Activated naive CD4-positive, alpha-beta T cell treated with anti-CD3 and anti-CD28 coated beads, Interleukin-2, amount 50 U/mL, for 24 hours (primary cell): ENCODE measurements around the gene TRIM62.

Experiments used
- H3K27ac Mint-ChIP-seq: one replicate; pipeline ENCODE4 v1.8.0; 2021; ENCODE audit warnings: mild to moderate bottlenecking, mixed read lengths
- H3K27me3 Mint-ChIP-seq: one replicate; pipeline ENCODE4 v1.8.0; 2021; ENCODE audit warnings: mixed read lengths
- H3K36me3 Mint-ChIP-seq: one replicate; pipeline ENCODE4 v1.8.0; 2021; ENCODE audit warnings: mixed read lengths
- H3K4me1 Mint-ChIP-seq: one replicate; pipeline ENCODE4 v1.8.0; 2021; ENCODE audit warnings: mixed read lengths
- H3K4me3 Mint-ChIP-seq: one replicate; pipeline ENCODE4 v1.8.0; 2021; ENCODE audit warnings: mild to moderate bottlenecking, mixed read lengths
- H3K9me3 Mint-ChIP-seq: one replicate; pipeline ENCODE4 v1.8.0; 2021; ENCODE audit warnings: mixed read lengths

Gene TRIM62

GRCh38 chr1:33186936-33187335, 5.1 kb upstream of the TRIM62 start:
- Mint-ChIP-seq H3K9me3 (no peaks in the 10 kb centered on the region), H3K4me3 (no peak overlapping the region), H3K27ac (no peak overlapping the region), H3K36me3 (no peaks in the 10 kb centered on the region), H3K4me1 (peaks cover 20% of the 10 kb centered on the region), H3K27me3 (peaks cover 2% of the 10 kb centered on the region)

GRCh38 chr1:33185541-33185940, 3.7 kb upstream of the TRIM62 start:
- Mint-ChIP-seq H3K36me3 (no peaks in the 10 kb centered on the region), H3K27ac (no peak overlapping the region), H3K4me1 (peaks cover 16% of the 10 kb centered on the region), H3K4me3 (no peak overlapping the region), H3K27me3 (peaks cover 2% of the 10 kb centered on the region), H3K9me3 (no peaks in the 10 kb centered on the region)

DNA sequence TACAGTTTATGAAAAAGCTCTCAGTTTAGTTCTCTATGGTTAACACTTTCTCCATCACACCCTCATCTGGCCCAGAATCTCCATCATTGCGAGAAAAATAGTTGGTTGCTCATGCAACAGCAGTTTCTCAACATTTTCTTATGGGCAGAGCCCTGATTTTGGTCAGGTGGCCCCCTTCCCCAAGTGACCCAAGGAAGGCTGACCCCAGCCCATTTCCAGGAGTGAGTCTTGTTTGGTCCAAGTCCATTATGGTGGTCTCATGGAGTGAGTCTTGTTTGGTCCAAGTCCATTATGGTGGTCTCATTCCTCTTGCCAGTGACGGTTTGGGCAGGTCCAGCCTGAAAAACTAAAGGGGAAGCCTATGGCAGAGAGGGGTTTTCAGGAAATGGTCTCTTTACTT, 1.5 kb upstream of the TRIM62 start:
- Mint-ChIP-seq H3K4me3 (peak overlapping the region; percentile 16), H3K9me3 (no peaks in the 10 kb centered on the region), H3K36me3 (no peaks in the 10 kb centered on the region), H3K27ac (no peak overlapping the region), H3K27me3 (peaks cover 2% of the 10 kb centered on the region), H3K4me1 (peaks cover 33% of the 10 kb centered on the region)

GRCh38 chr1:33182896-33183295, 1.1 kb upstream of the TRIM62 start:
- no peak overlapping the region for H3K27ac Mint-ChIP-seq
- H3K36me3 Mint-ChIP-seq: no peaks in the 10 kb centered on the region
- H3K9me3 Mint-ChIP-seq: no peaks in the 10 kb centered on the region
- H3K4me3 Mint-ChIP-seq: peak overlapping the region; percentile 91
- H3K4me1 Mint-ChIP-seq: peaks cover 34% of the 10 kb centered on the region
- H3K27me3 Mint-ChIP-seq: peaks cover 2% of the 10 kb centered on the region

- H3K4me1 Mint-ChIP-seq: peaks cover 34% of the 10 kb centered on the region
- H3K9me3 Mint-ChIP-seq: no peaks in the 10 kb centered on the region
- H3K4me3 Mint-ChIP-seq: peak overlapping the region; percentile 91
- H3K27ac Mint-ChIP-seq: no peak overlapping the region
- H3K36me3 Mint-ChIP-seq: no peaks in the 10 kb centered on the region
- H3K27me3 Mint-ChIP-seq: peaks cover 2% of the 10 kb centered on the region
These were observed 578 bp upstream of the TRIM62 start for GRCh38 chr1:33182401-33182841.

GRCh38 chr1:33180911-33181890, 642 bp downstream of the TRIM62 start:
- H3K36me3 Mint-ChIP-seq: peaks cover under 1% of the 10 kb centered on the region
- peaks cover 34% of the 10 kb centered on the region for H3K4me1 Mint-ChIP-seq
- no peaks in the 10 kb centered on the region for H3K9me3 Mint-ChIP-seq
- no peak overlapping the region for H3K27ac Mint-ChIP-seq
- peaks cover 2% of the 10 kb centered on the region for H3K27me3 Mint-ChIP-seq
- peak overlapping the region; percentile 91 for H3K4me3 Mint-ChIP-seq

DNA sequence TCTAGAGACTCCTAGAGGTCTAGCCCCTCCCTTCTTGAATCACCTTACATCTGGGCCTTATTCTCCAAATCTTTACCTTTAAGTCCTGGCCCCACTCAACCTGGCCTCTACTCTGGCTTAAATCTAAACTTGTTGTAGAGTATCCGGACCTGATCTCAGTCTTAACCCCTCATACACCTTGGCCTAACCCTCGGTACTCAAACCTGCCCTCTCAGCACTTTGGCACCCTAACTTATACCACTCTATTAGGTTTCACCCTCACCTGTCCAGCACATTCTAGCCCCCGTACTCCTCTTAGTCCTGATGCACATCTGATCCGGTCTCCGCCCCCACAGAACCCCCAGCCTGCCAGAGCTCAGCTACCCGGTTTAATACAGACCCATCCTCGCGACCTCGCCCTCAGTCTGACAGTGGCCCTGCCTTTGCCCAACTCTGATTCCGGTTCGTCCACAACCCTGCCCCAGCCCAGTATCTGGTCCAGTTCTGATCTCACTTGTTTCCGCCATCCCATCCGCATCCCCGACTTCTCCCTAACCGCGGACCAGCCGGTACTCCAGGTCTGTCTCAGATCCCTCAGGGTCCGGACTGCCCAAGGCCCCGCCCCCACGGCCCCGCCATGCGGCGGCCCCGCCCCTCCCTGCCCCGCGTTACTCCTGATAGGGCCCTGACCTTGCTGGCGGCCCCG, 1.5 kb downstream of the TRIM62 start:
- H3K4me1 Mint-ChIP-seq: peaks cover 34% of the 10 kb centered on the region
- no peaks in the 10 kb centered on the region for H3K9me3 Mint-ChIP-seq
- H3K36me3 Mint-ChIP-seq: peaks cover 2% of the 10 kb centered on the region
- H3K27me3 Mint-ChIP-seq: peaks cover under 1% of the 10 kb centered on the region
- peak overlapping the region; percentile 91 for H3K4me3 Mint-ChIP-seq
- no peak overlapping the region for H3K27ac Mint-ChIP-seq

DNA sequence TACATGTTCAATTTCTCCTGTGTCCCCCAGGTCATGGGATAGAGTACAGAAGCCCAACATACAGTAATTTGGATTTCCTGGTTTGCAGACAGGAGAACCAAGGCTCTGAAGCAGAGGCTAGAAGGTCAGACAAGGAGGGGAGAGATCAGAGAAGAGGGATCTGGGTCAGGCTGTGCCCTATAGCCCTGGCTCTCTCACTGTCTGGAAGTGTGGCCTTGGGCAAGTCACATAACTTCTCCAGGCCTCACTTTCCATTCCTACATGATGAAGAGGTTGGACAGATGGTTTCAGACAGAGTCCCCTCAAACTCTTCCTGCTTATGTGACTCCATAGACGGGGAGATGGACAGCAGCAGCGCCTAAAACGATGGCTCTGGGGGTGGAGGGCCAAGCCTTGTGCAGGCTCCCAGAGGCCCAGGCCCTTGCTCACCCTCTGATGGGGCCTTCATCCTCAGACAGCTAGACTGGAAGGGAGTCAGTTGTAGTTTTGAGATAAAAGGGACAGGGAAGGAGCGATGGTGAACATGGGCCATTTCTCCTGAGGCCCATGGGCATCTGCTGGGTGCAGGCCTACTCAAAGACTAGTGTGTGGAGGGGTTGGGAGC, 2.9 kb downstream of the TRIM62 start:
- H3K9me3 Mint-ChIP-seq: no peaks in the 10 kb centered on the region

GRCh38 chr1:33177996-33178540, 3.8 kb downstream of the TRIM62 start:
- no peak overlapping the region for H3K4me3 Mint-ChIP-seq
- H3K27ac Mint-ChIP-seq: no peak overlapping the region
- peaks cover 39% of the 10 kb centered on the region for H3K4me1 Mint-ChIP-seq
- no peaks in the 10 kb centered on the region for H3K27me3 Mint-ChIP-seq
- H3K36me3 Mint-ChIP-seq: peaks cover 2% of the 10 kb centered on the region
- H3K9me3 Mint-ChIP-seq: no peaks in the 10 kb centered on the region

More for the DNA sequence above, 2.9 kb downstream of the TRIM62 start:
- Mint-ChIP-seq H3K27ac (no peak overlapping the region), H3K4me3 (no peak overlapping the region), H3K36me3 (peaks cover 2% of the 10 kb centered on the region), H3K27me3 (no peaks in the 10 kb centered on the region), H3K4me1 (peaks cover 34% of the 10 kb centered on the region)

GRCh38 chr1:33176887-33177286, 5.0 kb downstream of the TRIM62 start:
- H3K4me3 Mint-ChIP-seq: no peak overlapping the region
- no peaks in the 10 kb centered on the region for H3K27me3 Mint-ChIP-seq
- H3K27ac Mint-ChIP-seq: no peak overlapping the region
- peaks cover 2% of the 10 kb centered on the region for H3K36me3 Mint-ChIP-seq
- H3K9me3 Mint-ChIP-seq: no peaks in the 10 kb centered on the region
- peaks cover 38% of the 10 kb centered on the region for H3K4me1 Mint-ChIP-seq

DNA sequence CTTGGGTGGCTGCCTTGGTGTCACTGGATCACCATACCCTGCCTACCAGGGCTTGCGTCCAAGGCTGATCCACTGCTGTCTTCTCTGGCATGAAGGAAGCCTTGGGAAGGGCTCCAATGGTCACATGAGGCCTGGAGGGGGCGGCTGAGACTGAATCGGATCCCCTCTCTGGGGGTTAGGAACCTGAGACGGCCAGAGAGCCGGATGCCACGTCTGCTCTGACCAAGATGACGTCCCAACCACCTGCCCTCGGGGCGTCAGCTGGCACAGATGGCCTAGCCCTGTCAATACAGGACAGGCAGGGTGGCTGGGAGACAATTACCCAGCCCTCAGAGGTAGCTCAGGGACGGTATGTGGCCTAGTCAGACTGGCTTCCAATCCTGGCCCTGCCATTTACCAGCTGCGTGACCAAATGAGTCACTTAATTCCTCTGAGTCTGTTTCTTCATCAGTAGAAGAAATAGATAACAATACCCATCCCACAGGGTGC, 5.4 kb downstream of the TRIM62 start:
- H3K36me3 Mint-ChIP-seq: peaks cover 3% of the 10 kb centered on the region
- H3K27me3 Mint-ChIP-seq: no peaks in the 10 kb centered on the region
- H3K4me3 Mint-ChIP-seq: no peak overlapping the region
- H3K9me3 Mint-ChIP-seq: no peaks in the 10 kb centered on the region
- H3K27ac Mint-ChIP-seq: no peak overlapping the region
- peaks cover 38% of the 10 kb centered on the region for H3K4me1 Mint-ChIP-seq

- Mint-ChIP-seq H3K27ac (no peak overlapping the region), H3K4me3 (no peak overlapping the region), H3K36me3 (peaks cover 4% of the 10 kb centered on the region), H3K4me1 (peaks cover 36% of the 10 kb centered on the region), H3K27me3 (no peaks in the 10 kb centered on the region), H3K9me3 (no peaks in the 10 kb centered on the region)
These were observed 6.0 kb downstream of the TRIM62 start for GRCh38 chr1:33175865-33176264.

DNA sequence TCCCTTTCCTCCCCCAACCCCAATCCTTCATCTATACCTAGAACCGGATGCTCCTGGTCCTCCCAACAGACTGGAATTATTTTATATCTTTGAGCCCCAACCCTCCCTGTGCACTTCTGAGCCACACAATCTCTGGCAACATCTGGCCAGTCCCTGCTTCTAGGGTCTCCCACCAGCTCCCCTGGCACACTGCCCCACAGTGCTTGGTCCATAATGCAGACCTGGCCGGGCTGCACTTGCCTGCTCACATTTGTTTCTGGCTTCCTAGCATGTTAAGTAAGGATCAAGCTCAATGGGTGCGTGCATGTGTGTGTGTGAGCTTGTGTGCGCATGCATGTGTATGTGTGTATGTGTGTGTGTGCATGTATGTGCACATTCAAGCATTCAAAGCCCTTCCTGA, 8.8 kb downstream of the TRIM62 start:
- Mint-ChIP-seq H3K4me3 (no peak overlapping the region), H3K36me3 (peaks cover 8% of the 10 kb centered on the region), H3K9me3 (no peaks in the 10 kb centered on the region), H3K27me3 (no peaks in the 10 kb centered on the region), H3K4me1 (peaks cover 14% of the 10 kb centered on the region), H3K27ac (no peak overlapping the region)

- Mint-ChIP-seq H3K27ac (no peak overlapping the region), H3K9me3 (no peaks in the 10 kb centered on the region), H3K4me3 (no peak overlapping the region), H3K4me1 (peaks cover 14% of the 10 kb centered on the region), H3K36me3 (peaks cover 12% of the 10 kb centered on the region), H3K27me3 (no peaks in the 10 kb centered on the region)
These were observed 9.6 kb downstream of the TRIM62 start for GRCh38 chr1:33171977-33172813.
